Measurements from ENCODE around the gene APOBEC3H. TPM values are rescaled to one million over a fixed set of nuclear protein-coding genes. Genes with fewer than 3 reads are reported as not detected.

APOBEC3H gene
- total RNA-seq, 1 donor from 2014 or later: not detected

GRCh38 chr22:39135092-39135896, 38.2 kb downstream of the APOBEC3H start:
- DNase-seq (ENCODE audit: low read depth in 2 of 2): peak; percentile 34 to 69

GRCh38 chr22:39136317-39136716, 39.3 kb downstream of the APOBEC3H start:
- no peak for DNase-seq (ENCODE audit: low read depth in 2 of 2)

DNA sequence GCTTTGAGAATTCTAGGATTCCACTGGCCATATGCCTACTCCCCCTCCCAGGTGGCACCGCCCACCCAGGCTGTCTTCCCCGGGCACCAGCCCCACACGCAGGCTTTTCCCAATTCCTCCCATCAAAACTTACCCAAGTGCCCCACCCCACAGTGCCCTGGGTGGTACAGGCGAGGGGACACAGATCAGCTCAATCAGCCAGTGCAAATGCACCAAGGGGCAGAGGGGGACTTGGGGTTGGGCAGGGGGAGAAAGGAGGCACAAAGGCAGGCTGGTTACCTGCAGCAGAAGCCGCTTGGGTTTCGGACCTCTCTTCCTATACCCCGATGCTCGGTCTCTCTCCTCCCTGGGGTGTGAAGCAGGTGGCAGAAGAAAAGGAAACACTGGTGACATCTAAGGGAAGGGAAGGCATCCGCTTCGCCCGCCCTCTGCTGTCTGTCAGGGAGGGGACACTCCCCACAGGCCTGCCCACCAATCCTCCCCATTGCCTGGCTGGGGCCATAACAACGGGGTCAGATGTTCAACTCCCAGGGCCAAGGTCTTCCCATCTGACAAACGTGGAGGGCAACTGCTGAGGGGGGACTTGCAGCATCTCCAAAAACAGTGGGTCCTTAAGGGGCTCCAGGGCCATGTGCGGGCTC, 41.4 kb downstream of the APOBEC3H start:
- no peak for DNase-seq (ENCODE audit: low read depth in 2 of 2)

- DNase-seq (ENCODE audit: low read depth in 2 of 2): no peak
These were observed 42.9 kb downstream of the APOBEC3H start for GRCh38 chr22:39139933-39140332.

- DNase-seq (ENCODE audit: low read depth in 2 of 2): no peak
These were observed 45.1 kb downstream of the APOBEC3H start for GRCh38 chr22:39142088-39142680.

GRCh38 chr22:39144101-39144767, 47.2 kb downstream of the APOBEC3H start:
- peak; percentile 54 to 62 for DNase-seq (ENCODE audit: low read depth in 2 of 2)

DNA sequence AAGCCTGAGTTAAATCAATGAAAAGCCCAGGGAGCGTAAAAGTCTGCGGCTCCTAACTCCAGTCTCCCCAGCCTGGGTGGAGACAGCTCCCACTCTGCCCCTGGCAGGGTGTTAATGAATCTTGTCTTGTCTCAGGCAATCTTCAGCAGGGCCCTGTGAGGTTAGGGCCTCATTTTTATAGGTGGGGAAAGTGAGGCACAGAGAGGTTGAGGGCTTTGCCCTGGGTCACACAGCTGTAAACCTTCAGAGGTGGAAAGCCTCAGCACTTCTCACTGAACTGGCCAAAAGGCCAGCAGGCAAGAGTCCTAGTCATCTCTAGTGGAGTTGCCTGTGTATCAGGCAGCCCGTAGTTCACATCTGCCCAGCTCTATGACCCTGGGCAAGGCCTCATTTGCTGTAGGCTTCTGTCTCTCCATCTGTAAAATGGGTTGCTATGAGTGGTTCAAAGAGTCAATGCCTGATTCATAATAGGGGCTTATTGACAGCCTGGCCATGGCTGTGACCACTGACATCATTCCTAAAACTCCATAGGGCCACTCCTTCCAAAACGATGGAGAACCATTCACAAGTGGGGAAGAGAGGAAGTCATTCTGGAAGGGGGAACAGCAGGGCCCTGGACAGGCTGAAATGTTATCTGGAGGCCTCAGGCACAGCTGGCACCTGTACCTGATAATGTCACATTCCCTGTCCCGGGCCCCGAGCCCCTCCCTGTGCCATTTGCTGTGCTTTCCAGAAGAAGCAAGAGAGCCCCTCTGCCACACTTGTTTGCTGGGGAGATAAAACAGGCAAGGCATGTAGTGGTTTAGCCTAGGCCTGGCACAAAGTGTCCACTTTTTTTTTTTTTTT, 49.4 kb downstream of the APOBEC3H start:
- no peak for DNase-seq (ENCODE audit: low read depth in 2 of 2)

DNA sequence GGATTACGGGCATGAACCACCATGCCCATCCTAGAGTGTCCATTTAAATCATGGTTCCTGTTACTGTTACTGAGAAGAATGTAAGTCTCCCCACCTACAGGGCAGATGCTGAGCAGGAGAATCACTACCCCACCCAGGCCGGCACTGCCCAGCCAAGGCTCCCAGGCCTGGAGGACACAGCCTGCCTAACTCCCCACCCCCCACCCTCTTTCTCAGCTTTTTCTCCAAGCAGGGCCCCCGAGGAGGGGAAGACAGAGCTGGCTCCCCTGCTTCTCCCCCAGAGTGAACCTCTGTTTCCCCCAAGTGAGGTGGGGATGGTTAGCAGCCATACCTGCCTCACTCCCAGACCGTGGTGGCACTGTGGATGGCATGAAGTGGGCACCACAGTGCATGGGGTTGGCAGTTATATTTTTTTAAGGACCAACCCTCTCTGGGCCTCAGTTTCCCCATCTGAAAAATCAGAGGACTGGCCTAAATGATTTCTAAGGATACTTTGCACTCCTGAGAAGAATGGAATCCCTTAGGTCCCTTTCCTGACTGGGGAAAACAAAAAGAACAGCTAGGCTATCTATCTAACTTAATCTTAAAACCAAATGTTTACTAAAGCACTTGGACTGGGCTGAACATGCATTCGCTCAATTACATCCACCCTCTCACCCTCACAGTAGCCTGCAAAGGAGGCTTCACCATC, 50.4 kb downstream of the APOBEC3H start:
- no peak for DNase-seq (ENCODE audit: low read depth in 2 of 2)

GRCh38 chr22:39148026-39148726, 51.1 kb downstream of the APOBEC3H start:
- no peak for DNase-seq (ENCODE audit: low read depth in 2 of 2)

DNA sequence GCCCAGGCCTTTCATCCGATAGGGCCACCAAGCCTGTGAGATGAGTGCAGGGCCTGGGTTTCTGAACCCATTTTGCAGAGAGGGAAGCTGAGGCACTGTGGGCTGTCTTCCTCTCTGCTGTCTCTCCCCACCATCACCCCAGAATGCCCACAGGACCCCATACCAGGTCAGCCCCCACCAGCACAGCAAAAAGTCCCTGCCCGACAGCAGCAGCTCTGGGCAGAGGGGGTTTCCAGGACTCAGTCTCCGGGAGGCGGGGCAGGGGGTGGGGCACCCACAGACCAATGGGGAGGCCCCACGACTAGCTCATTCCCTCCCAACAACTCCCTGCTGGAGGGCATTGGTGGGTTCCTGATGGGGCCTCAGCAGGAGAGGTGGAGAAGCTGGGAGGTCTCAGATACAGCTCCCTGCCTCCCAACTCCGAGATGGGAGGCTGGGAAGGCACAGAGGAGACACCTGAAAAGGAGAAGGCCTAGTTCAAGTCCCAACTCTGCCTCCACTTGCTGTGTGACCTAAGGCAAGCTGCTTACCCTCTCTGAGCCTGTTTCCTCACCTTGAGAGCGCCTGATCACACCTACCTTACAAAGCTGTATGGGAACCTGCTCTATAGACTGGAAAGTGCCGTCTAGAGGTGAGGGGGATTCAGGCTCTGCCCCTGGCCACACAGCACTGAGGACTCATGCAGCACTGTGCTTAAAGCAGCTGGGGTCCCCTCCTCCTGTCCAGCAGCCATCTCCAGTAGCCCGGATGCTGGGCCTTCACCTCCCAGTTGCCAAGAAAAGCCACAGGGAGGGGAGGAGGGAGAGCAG, 51.9 kb downstream of the APOBEC3H start:
- peak; percentile 55 to 74 for DNase-seq (ENCODE audit: low read depth in 2 of 2)

GRCh38 chr22:39149915-39150847, 53.1 kb downstream of the APOBEC3H start:
- DNase-seq (ENCODE audit: low read depth in 2 of 2): no peak

DNA sequence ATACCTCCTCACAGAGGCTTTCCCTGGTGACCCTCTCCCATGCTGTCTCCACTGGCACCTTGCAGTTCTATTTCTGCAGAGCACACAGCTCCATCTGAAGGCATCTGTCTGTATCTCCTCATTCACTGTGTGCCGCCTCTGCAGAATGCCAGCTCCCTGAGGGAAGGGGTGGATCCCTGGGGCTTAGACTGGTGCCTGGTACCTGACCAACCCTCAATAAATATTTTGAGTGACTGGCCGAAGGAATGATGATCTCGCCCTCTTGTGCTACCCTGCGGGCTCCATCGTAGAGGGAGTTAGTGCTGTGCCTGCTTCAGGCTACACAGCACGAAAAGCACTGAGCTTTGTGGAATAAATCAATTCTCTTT, 53.8 kb downstream of the APOBEC3H start:
- no peak for DNase-seq (ENCODE audit: low read depth in 2 of 2)

DNA sequence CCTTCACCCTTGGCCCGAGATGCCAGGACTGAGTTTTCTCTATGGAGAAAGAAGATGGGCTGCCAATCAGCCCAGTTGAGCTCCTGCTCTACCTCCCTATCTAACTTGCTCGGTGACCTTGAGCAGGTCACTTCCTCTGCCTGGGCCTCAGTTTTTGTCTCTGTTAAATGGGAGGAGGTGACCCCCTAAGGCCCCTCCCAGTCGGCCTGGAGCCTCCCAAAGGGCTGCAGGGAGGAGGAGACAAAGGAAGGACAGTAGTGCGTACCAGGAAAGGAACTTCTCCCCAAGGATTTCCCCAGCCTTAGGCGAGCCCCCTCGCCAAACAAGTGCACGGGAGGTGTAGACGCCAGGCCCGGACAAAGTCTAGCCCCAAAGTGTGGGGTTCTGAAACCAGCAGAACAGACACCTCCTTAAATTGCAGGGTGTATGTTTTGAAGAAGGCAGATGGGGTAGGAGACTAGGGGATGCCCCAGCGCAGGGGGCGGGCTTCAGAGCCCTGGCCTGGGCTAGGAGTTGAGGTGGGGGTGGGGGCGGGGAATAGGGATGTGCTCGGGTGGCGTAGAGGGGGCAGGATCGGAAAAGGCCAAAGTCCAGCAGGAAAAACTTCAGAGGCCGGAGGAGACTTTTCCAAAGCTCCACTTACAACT, 54.4 kb downstream of the APOBEC3H start:
- DNase-seq (ENCODE audit: low read depth in 2 of 2): no peak

DNA sequence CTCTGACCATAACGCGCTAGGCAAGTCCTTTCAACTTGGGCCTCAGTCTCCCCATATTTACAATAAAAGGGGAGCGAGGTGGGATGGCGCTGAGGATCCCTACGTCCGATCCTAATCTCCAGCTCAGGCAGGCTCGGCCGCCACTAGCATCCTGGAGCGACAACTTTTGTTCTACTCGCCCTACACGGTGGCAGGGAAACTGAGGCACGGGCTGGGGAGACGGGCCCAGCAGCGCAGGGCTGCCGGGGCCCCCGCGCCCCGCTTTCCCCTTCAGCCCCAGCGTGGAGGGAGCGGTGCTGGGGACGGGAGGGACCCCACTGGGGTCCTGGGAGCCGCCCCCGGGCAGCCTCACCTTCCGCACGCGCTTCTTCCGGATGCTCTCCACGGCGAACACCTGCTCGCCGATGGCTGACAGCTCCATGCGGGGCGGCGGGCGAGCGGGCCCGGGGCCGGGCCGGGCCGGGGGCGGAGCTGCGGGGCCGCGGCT, 55.0 kb downstream of the APOBEC3H start:
- no peak for DNase-seq (ENCODE audit: low read depth in 2 of 2)

DNA sequence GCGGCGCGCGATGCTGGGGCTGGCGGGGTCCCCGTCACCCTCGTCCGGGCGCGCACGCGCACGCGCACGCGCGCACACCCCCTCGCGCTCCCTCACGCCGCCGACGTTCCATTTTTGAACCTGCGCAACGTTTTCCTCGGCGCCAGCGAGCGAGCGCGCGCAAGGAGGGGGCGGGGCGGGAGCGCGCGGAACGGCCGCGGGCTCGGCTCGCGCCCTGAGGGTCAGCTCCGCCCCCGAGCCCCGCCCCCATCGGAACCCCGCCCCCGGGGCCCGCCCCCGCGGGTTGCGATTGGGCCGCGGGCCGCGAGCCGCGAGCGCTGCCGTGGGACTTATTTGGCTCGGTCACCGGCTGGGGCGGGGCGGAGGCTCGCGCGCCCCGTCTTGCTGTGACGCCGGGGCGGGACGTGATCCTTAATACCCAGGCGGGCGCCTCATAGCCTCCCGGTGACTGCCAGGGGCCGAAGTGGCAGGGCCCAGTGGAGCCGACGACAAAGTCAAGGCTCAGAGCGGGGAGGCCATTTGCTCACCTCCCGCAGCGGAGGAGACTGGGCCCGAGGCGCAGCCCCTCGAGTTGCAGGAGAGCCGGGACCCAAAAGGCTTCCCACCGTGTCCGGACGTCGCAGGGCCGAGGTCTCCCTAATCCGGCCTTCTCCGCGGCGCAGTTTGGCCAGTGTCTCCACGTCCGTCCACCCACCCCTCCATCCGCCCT, 55.6 kb downstream of the APOBEC3H start, which contains the start of gene CBX7:
TSS of gene CBX7 (minus strand) at position 170 of the 709 bp plus-strand sequence. CDS start 236 bp downstream, outside the sequence.
- peak; percentile 86 to 89 for DNase-seq (ENCODE audit: low read depth in 2 of 2)

- DNase-seq (ENCODE audit: low read depth in 2 of 2): no peak
These were observed 56.2 kb downstream of the APOBEC3H start for GRCh38 chr22:39153220-39153717.
